Measurements from ENCODE around the gene TMEM184A.

Gene TMEM184A

DNA sequence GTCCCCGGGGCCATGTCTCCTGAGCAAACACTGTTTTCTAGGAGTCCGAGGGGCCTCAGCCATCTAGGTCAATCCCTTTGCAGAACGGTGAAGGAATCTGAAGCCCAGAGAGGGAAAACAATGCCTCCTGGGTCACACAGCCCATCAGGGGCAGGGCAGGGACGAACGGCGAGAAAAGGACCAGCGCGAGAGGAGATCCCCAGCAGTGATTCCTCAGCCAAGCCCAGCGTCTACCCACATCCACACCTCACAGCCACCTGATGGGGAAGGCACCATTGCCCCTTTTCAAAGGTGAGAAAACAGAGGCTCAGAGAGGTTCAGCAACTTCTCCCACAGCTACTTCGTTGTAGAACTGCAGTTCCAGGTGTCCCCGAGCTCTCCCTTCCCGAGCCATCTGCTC, 31.7 kb upstream of the TMEM184A start:
- no peak overlapping the region for H2BK15ac ChIP-seq (replicated peaks; ENCODE audit: low read depth)
- H2BK5ac ChIP-seq (ENCODE audit: low read length): no peak overlapping the region
- no peaks in the 10 kb centered on the region for H3K36me3 ChIP-seq (ENCODE audit: control insufficient read depth, insufficient read depth, low read length)
- no peak overlapping the region for H3K4ac ChIP-seq (ENCODE audit: low read depth, low read length)
- WGBS (ENCODE audit: extremely low coverage, insufficient coverage, low lambda C conversion rate): no CpG with 5 or more reads among the region's 12 CpGs
- no peak overlapping the region for H2AK5ac ChIP-seq (ENCODE audit: low read length)
- H3K18ac ChIP-seq (ENCODE audit: low read length): no peak overlapping the region
- H2BK120ac ChIP-seq (ENCODE audit: low read depth, low read length): no peak overlapping the region
- no peak overlapping the region for H3K56ac ChIP-seq (ENCODE audit: low read length)
- H3K4me3 ChIP-seq (ENCODE audit: low read length): no peak overlapping the region
- H3K79me1 ChIP-seq (ENCODE audit: low read length): no peaks in the 10 kb centered on the region
- H3K27me3 ChIP-seq (ENCODE audit: insufficient read depth, low read length, poor library complexity): no peaks in the 10 kb centered on the region
- H4K5ac ChIP-seq (ENCODE audit: low read length): no peak overlapping the region
- no peak overlapping the region for H3K27ac ChIP-seq (ENCODE audit: low read depth, low read length)
- no peaks in the 10 kb centered on the region for H3K79me2 ChIP-seq (ENCODE audit: control insufficient read depth, insufficient read depth, low read length)
- no peak overlapping the region for H3K4me2 ChIP-seq (ENCODE audit: low read length)
- no peak overlapping the region for H3K23ac ChIP-seq (ENCODE audit: low read length)
- no peaks in the 10 kb centered on the region for H3K4me1 ChIP-seq (ENCODE audit: control insufficient read depth, low read depth, low read length)
- no peak for DNase-seq
- no peak overlapping the region for H3K9ac ChIP-seq (ENCODE audit: low read length)
- no peak overlapping the region for H4K8ac ChIP-seq (ENCODE audit: low read depth, low read length)

DNA sequence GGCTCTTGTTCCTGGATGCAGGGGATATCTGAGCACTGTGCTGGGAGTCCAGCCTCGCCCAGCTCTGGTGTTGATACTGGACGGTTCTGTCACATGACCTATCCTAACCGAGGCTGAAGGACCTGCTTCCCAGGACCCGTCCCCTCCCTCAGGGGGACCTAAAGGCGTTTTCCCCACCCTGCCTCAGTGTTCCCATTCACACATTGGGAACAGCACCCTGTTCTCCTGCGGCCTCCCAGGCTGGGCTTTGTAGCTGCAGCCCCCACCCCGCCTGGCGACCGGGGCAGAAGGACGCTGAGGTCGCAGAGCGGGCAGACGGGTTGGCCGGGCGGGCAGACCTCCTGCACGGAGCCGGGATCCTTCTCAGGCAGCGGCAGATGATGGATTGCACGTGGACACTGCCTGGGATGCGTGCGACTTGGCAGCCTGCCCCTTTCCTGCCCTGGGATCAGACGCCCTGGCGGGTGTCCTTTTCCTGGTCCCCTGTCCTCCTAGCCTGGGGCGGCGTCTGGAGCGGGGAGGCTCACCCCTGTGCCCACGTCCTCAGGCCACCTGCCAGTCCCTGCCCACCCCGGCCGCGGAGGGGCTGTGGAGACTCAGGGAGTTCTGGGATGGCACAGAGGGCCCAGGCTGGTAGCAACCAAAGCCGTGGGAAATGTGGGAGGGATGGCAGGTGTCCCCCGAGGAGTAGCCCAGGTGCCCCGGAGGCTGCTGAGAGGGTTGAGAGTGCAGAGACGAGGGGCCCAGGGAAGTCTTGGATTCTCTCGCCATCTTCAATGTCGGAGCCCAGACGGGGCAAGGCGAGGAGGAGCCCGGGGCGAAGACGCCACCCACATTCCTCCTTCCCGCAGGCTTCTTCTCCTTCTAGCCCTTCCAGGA, 31.1 kb upstream of the TMEM184A start:
- Histone ChIP-seq H3K27me3 (ENCODE audit: insufficient read depth, low read length, poor library complexity) (no peaks in the 10 kb centered on the region), H3K27ac (ENCODE audit: low read depth, low read length) (no peak overlapping the region), H4K5ac (ENCODE audit: low read length) (no peak overlapping the region), H3K4me1 (ENCODE audit: control insufficient read depth, low read depth, low read length) (no peaks in the 10 kb centered on the region), H3K4me2 (ENCODE audit: low read length) (no peak overlapping the region), H3K79me1 (ENCODE audit: low read length) (no peaks in the 10 kb centered on the region), H3K56ac (ENCODE audit: low read length) (no peak overlapping the region), H3K4me3 (ENCODE audit: low read length) (no peak overlapping the region), H3K18ac (ENCODE audit: low read length) (no peak overlapping the region), H3K36me3 (ENCODE audit: control insufficient read depth, insufficient read depth, low read length) (no peaks in the 10 kb centered on the region), H4K8ac (ENCODE audit: low read depth, low read length) (no peak overlapping the region), H3K9ac (ENCODE audit: low read length) (no peak overlapping the region), H2AK5ac (ENCODE audit: low read length) (no peak overlapping the region), H3K23ac (ENCODE audit: low read length) (no peak overlapping the region), H3K4ac (ENCODE audit: low read depth, low read length) (no peak overlapping the region), H2BK120ac (ENCODE audit: low read depth, low read length) (no peak overlapping the region), H2BK5ac (ENCODE audit: low read length) (no peak overlapping the region), H3K79me2 (ENCODE audit: control insufficient read depth, insufficient read depth, low read length) (no peaks in the 10 kb centered on the region), H2BK15ac (replicated peaks; ENCODE audit: low read depth) (no peak overlapping the region)
- no peak for DNase-seq
- WGBS (ENCODE audit: extremely low coverage, insufficient coverage, low lambda C conversion rate): no CpG with 5 or more reads among the region's 42 CpGs

DNA sequence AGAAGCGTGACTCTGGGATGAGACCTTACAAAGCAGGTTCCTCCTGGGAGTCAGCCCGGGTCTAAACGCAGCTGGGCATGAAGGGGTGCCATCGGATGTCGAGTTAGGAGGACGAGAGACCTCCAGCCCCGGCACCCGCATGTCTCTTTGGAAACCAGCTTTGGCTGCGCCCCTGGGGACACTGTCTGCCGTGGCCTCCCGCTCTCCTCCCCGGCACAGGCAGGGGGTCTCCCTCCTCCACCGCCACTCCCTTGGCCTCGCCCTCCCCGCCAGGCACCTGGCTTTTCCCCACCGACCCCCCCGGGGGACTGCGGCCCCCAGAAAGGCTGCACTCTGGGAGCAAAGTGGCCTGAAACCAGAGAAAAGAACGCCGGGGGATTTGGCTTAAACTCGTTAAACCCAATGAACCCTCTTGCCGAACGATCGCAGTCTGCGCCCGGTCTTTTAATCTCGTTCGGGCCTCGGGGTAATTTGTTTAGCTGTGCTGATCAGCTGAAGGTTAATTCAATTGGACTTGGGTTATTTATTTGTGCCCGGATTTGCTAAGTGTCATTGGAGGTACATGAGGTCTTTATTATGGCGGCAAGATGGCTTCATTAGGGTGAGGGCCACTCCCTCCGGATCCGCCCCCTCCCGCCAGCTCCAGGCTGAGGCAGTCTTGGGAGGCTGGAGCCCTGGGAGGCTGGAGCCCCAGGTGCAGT, 30.3 kb upstream of the TMEM184A start:
- DNase-seq: no peak
- Histone ChIP-seq H2BK120ac (ENCODE audit: low read depth, low read length) (no peak overlapping the region), H2AK5ac (ENCODE audit: low read length) (no peak overlapping the region), H3K4me1 (ENCODE audit: control insufficient read depth, low read depth, low read length) (no peaks in the 10 kb centered on the region), H4K8ac (ENCODE audit: low read depth, low read length) (no peak overlapping the region), H3K18ac (ENCODE audit: low read length) (no peak overlapping the region), H3K79me2 (ENCODE audit: control insufficient read depth, insufficient read depth, low read length) (no peaks in the 10 kb centered on the region), H2BK15ac (replicated peaks; ENCODE audit: low read depth) (no peak overlapping the region), H3K4me3 (ENCODE audit: low read length) (no peak overlapping the region), H3K9ac (ENCODE audit: low read length) (no peak overlapping the region), H2BK5ac (ENCODE audit: low read length) (no peak overlapping the region), H3K79me1 (ENCODE audit: low read length) (no peaks in the 10 kb centered on the region), H3K23ac (ENCODE audit: low read length) (no peak overlapping the region), H3K4ac (ENCODE audit: low read depth, low read length) (no peak overlapping the region), H3K56ac (ENCODE audit: low read length) (no peak overlapping the region), H3K4me2 (ENCODE audit: low read length) (no peak overlapping the region), H3K27ac (ENCODE audit: low read depth, low read length) (no peak overlapping the region), H4K5ac (ENCODE audit: low read length) (no peak overlapping the region), H3K36me3 (ENCODE audit: control insufficient read depth, insufficient read depth, low read length) (no peaks in the 10 kb centered on the region), H3K27me3 (ENCODE audit: insufficient read depth, low read length, poor library complexity) (no peaks in the 10 kb centered on the region)
- WGBS (ENCODE audit: extremely low coverage, insufficient coverage, low lambda C conversion rate): no CpG with 5 or more reads among the region's 34 CpGs

DNA sequence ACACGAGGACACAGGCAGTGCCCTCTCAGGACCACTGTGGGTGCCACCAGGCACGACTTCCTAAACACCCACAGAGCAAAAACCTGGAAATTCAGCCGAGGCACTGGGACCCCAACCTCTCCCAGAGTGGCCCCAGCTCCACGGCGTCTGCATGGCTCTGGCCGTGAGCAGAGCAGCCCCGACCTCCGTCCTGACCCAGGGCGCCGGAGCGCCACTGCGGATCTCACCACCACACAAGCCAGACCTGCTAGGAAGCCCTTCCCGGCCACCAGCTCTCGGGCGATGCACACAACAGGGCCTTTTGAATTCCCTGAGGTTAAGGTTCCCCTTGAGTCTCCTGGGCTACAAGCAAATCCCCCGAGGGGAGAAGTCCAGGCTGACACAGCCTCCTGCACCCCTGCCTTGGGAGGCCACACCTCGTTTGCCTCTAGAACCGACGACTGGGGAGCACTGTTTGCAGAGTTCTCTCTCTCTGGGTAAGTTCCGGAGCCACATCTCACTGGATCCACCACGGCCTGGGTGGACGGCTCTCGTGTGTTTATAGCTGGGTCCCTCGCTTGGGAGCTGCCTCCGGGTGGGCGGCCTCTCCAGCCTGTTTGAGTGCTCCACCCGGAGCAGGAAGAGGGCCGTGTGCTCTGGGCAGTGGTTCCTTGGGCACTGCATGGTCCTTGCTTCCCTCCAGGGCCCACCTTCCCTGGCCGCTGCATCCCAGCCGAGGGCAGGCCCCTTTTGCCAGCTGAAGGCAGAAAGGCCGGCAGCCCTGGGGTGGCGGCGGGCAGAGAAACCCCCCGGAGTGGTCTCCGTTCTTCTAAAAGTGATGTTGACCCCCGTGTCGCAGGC, 29.4 kb upstream of the TMEM184A start:
- H3K56ac ChIP-seq (ENCODE audit: low read length): no peak overlapping the region
- no peak for DNase-seq
- no peak overlapping the region for H2AK5ac ChIP-seq (ENCODE audit: low read length)
- H3K4ac ChIP-seq (ENCODE audit: low read depth, low read length): no peak overlapping the region
- H3K23ac ChIP-seq (ENCODE audit: low read length): no peak overlapping the region
- H3K9ac ChIP-seq (ENCODE audit: low read length): no peak overlapping the region
- no peaks in the 10 kb centered on the region for H3K27me3 ChIP-seq (ENCODE audit: insufficient read depth, low read length, poor library complexity)
- no peaks in the 10 kb centered on the region for H3K36me3 ChIP-seq (ENCODE audit: control insufficient read depth, insufficient read depth, low read length)
- no CpG with 5 or more reads among the region's 37 CpGs for WGBS (ENCODE audit: extremely low coverage, insufficient coverage, low lambda C conversion rate)
- H3K18ac ChIP-seq (ENCODE audit: low read length): no peak overlapping the region
- no peak overlapping the region for H4K5ac ChIP-seq (ENCODE audit: low read length)
- H2BK5ac ChIP-seq (ENCODE audit: low read length): no peak overlapping the region
- no peaks in the 10 kb centered on the region for H3K4me1 ChIP-seq (ENCODE audit: control insufficient read depth, low read depth, low read length)
- no peak overlapping the region for H3K4me3 ChIP-seq (ENCODE audit: low read length)
- H2BK15ac ChIP-seq (replicated peaks; ENCODE audit: low read depth): no peak overlapping the region
- no peak overlapping the region for H3K27ac ChIP-seq (ENCODE audit: low read depth, low read length)
- H2BK120ac ChIP-seq (ENCODE audit: low read depth, low read length): no peak overlapping the region
- H3K4me2 ChIP-seq (ENCODE audit: low read length): no peak overlapping the region
- H3K79me1 ChIP-seq (ENCODE audit: low read length): no peaks in the 10 kb centered on the region
- H4K8ac ChIP-seq (ENCODE audit: low read depth, low read length): no peak overlapping the region
- H3K79me2 ChIP-seq (ENCODE audit: control insufficient read depth, insufficient read depth, low read length): no peaks in the 10 kb centered on the region

DNA sequence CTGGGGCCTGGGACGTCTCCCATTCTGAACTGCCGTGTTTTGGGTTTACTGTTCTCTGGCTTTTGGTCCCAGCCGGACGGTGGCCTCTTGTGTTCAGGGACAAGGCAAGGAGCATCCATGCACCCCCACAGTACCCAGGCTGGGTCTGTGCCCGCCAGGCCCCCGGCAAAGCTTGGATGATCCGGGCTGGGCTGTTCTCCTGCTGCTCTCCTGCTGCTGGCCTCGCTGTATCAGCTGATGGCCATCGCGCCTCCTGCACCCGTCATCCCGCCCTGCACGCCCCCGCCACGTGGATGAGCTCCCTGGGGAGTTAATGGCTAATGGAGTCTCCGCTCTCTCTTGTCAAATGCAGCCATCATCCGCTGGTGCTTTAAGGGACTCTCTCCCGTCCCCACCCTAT, 28.7 kb upstream of the TMEM184A start:
- no peak overlapping the region for H3K4me2 ChIP-seq (ENCODE audit: low read length)
- no peak overlapping the region for H3K56ac ChIP-seq (ENCODE audit: low read length)
- no peak overlapping the region for H3K4me3 ChIP-seq (ENCODE audit: low read length)
- no peak overlapping the region for H3K9ac ChIP-seq (ENCODE audit: low read length)
- no peak overlapping the region for H3K23ac ChIP-seq (ENCODE audit: low read length)
- H3K4me1 ChIP-seq (ENCODE audit: control insufficient read depth, low read depth, low read length): no peaks in the 10 kb centered on the region
- no peak overlapping the region for H3K18ac ChIP-seq (ENCODE audit: low read length)
- H3K36me3 ChIP-seq (ENCODE audit: control insufficient read depth, insufficient read depth, low read length): no peaks in the 10 kb centered on the region
- H4K8ac ChIP-seq (ENCODE audit: low read depth, low read length): no peak overlapping the region
- no peaks in the 10 kb centered on the region for H3K79me1 ChIP-seq (ENCODE audit: low read length)
- no peak overlapping the region for H2BK15ac ChIP-seq (replicated peaks; ENCODE audit: low read depth)
- no peak overlapping the region for H2BK5ac ChIP-seq (ENCODE audit: low read length)
- no peak overlapping the region for H2BK120ac ChIP-seq (ENCODE audit: low read depth, low read length)
- H3K27ac ChIP-seq (ENCODE audit: low read depth, low read length): no peak overlapping the region
- no peaks in the 10 kb centered on the region for H3K27me3 ChIP-seq (ENCODE audit: insufficient read depth, low read length, poor library complexity)
- no peak overlapping the region for H3K4ac ChIP-seq (ENCODE audit: low read depth, low read length)
- no CpG with 5 or more reads among the region's 18 CpGs for WGBS (ENCODE audit: extremely low coverage, insufficient coverage, low lambda C conversion rate)
- H3K79me2 ChIP-seq (ENCODE audit: control insufficient read depth, insufficient read depth, low read length): no peaks in the 10 kb centered on the region
- no peak overlapping the region for H4K5ac ChIP-seq (ENCODE audit: low read length)
- H2AK5ac ChIP-seq (ENCODE audit: low read length): no peak overlapping the region
- no peak for DNase-seq
